ENCODE measurements around the gene UBXN1. TPM values are rescaled to one million over a fixed set of nuclear protein-coding genes. Genes with fewer than 3 reads are reported as not detected.
A peak's percentile ranks its signal among the peaks of the same experiment; 100 is the strongest.

UBXN1 gene
- total and polyA plus RNA-seq, 2 donors from 2014 or later: 89.2 to 139 TPM

DNA sequence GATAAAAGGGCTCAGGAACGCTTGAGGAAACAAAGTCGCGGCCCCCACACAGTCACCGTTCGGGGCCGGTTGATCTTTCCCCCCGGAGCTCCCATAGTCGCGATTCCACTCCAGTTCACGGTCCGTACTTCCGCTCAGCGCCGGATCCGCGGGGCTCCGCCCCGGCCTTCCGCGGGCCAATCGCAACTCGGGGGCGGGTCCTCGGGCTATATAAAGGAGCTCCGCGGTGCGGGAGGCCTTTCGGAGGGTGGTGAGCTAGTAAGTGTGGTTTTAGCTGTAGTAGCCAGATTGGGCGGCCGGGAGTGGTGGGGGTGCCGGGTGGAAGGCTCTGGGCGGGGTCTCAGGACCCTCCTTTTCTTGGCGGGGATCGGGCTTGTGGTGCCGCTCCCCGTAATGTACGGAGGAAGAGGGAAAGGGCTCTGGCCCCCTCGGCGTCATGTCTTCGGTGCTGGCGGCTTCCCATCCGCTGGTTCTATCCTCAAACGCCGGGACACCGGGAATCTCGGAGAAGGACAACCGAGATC, 13.7 kb downstream of the UBXN1 start, which contains the start of the genes C11orf98 and CSKMT:
Gene C11orf98 (minus strand): TSS at position 136 of the 524 bp plus-strand sequence. CDS start 41 bp downstream, at position 95.
Gene CSKMT (plus strand): TSS at position 238 of the 524 bp plus-strand sequence. CDS start 568 bp downstream, outside the sequence.
- intact Hi-C loops (cut with DNase I): no loop called here
- TF ChIP-seq, protein P1, sequence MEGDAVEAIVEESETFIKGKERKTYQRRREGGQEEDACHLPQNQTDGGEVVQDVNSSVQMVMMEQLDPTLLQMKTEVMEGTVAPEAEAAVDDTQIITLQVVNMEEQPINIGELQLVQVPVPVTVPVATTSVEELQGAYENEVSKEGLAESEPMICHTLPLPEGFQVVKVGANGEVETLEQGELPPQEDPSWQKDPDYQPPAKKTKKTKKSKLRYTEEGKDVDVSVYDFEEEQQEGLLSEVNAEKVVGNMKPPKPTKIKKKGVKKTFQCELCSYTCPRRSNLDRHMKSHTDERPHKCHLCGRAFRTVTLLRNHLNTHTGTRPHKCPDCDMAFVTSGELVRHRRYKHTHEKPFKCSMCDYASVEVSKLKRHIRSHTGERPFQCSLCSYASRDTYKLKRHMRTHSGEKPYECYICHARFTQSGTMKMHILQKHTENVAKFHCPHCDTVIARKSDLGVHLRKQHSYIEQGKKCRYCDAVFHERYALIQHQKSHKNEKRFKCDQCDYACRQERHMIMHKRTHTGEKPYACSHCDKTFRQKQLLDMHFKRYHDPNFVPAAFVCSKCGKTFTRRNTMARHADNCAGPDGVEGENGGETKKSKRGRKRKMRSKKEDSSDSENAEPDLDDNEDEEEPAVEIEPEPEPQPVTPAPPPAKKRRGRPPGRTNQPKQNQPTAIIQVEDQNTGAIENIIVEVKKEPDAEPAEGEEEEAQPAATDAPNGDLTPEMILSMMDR (IDR thresholded peaks at IDR 0.05; ENCODE audit: borderline replicate concordance, extremely low read depth, insufficient read depth): no peak
- no peaks in the 10 kb centered on the region for H3K27me3 ChIP-seq (ENCODE audit: control insufficient read depth, insufficient read depth, low read length)
- H3K27ac ChIP-seq (ENCODE audit: low read depth in 2 of 2, low read length in 2 of 2): peak within 1 kb of the TSS; percentile 79 to 89
- H3K36me3 ChIP-seq (ENCODE audit: control insufficient read depth in 2 of 3, insufficient read depth in 3 of 3, low read length in 3 of 3): no peaks in the 10 kb centered on the region
- FAIRE-seq (no peak), DNase-seq (peak; percentile 97 to 98 (median 98))
- peak within 1 kb of the TSS; percentile 73 to 93 (median 90) for H3K9ac ChIP-seq (ENCODE audit: low read length in 3 of 3)
- no peaks in the 10 kb centered on the region for H3K9me3 ChIP-seq (ENCODE audit: control insufficient read depth in 2 of 3, insufficient read depth in 1 of 3, low read length in 3 of 3)
- H3K4me3 ChIP-seq (ENCODE audit: low read length in 3 of 3): peak within 1 kb of the TSS; percentile 87 to 94 (median 93)
- peaks cover 2 to 16% (median 11%) of the 10 kb centered on the region in 3 donors for H3K4me1 ChIP-seq (ENCODE audit: control insufficient read depth in 2 of 3, insufficient read depth in 2 of 3, low read depth in 1 of 3, low read length in 3 of 3)

DNA sequence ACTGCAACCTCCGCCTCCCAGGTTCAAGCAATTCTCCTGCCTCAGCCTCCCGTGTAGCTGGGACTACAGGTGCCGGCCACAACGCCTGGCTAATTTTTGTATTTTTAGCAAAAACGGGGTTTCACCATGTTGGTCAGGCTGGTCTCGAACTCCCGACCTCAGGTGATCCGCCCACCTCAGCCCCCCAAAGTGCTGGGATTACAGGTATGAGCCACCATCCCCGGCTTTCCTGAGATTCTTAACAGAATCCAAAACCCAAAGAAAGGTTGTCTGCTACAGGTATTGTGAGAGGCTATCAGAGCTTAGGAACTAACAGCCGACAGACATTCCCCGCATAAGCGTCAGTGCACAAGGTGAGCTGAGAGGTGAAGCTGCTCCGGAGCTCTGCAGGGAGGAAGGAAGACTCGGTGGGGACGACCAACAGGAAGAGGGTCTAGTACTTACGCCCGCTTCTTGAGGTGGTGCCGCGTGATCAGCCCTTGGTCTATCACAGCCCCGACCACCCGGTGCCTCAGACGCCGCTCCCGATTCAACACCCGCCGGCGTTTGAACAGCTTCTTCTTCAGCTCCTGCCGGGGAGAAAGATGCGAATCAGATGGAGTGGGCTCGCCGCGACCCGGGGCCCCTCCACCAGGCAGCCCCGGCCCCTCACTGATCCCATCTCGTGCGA, 14.3 kb downstream of the UBXN1 start:
- peak overlapping the region; percentile 77 to 93 (median 87) for H3K4me3 ChIP-seq (ENCODE audit: low read length in 3 of 3)
- peak; percentile 80 to 87 (median 85) for DNase-seq
- no peaks in the 10 kb centered on the region for H3K36me3 ChIP-seq (ENCODE audit: control insufficient read depth in 2 of 3, insufficient read depth in 3 of 3, low read length in 3 of 3)
- intact Hi-C loops (cut with DNase I): no loop called here
- peak overlapping the region; percentile 14 to 93 (median 68) for H3K9ac ChIP-seq (ENCODE audit: low read length in 3 of 3)
- no peak for FAIRE-seq
- peak overlapping the region; percentile 79 to 82 for H3K27ac ChIP-seq (ENCODE audit: low read depth in 2 of 2, low read length in 2 of 2)
- no peaks in the 10 kb centered on the region for H3K27me3 ChIP-seq (ENCODE audit: control insufficient read depth, insufficient read depth, low read length)
- peaks cover 2 to 16% (median 11%) of the 10 kb centered on the region in 3 donors for H3K4me1 ChIP-seq (ENCODE audit: control insufficient read depth in 2 of 3, insufficient read depth in 2 of 3, low read depth in 1 of 3, low read length in 3 of 3)
- no peaks in the 10 kb centered on the region for H3K9me3 ChIP-seq (ENCODE audit: control insufficient read depth in 2 of 3, insufficient read depth in 1 of 3, low read length in 3 of 3)
- TF ChIP-seq, protein P1 (IDR thresholded peaks at IDR 0.05; ENCODE audit: borderline replicate concordance, extremely low read depth, insufficient read depth): no peak

GRCh38 chr11:62656796-62657429, 22.0 kb downstream of the UBXN1 start:
- intact Hi-C loops (cut with DNase I): no loop called here
- Histone ChIP-seq H3K4me1 (ENCODE audit: control insufficient read depth in 2 of 3, insufficient read depth in 2 of 3, low read depth in 1 of 3, low read length in 3 of 3) (peaks cover 0 to 4% (median 4%) of the 10 kb centered on the region in 3 donors), H3K27ac (ENCODE audit: low read depth in 2 of 2, low read length in 2 of 2) (no peak overlapping the region), H3K9ac (ENCODE audit: low read length in 3 of 3) (no peak overlapping the region), H3K4me3 (ENCODE audit: low read length in 3 of 3) (no peak overlapping the region), H3K36me3 (ENCODE audit: control insufficient read depth in 2 of 3, insufficient read depth in 3 of 3, low read length in 3 of 3) (no peaks in the 10 kb centered on the region), H3K27me3 (ENCODE audit: control insufficient read depth, insufficient read depth, low read length) (no peaks in the 10 kb centered on the region), H3K9me3 (ENCODE audit: control insufficient read depth in 2 of 3, insufficient read depth in 1 of 3, low read length in 3 of 3) (no peaks in the 10 kb centered on the region)
- DNase-seq: peak in 1 of 5 donors; percentile 15
- no peak for FAIRE-seq
- TF ChIP-seq, protein P1 (IDR thresholded peaks at IDR 0.05; ENCODE audit: borderline replicate concordance, extremely low read depth, insufficient read depth): no peak
